Choroid plexus epithelial cell (primary cell): ENCODE data around the gene PINLYP.
"Not testable (repeated sequence)": the region's sequence is repeated elsewhere in the genome, so short reads cannot be mapped to it uniquely, and the experiment has no call there.

Experiments used
- DNase-seq: peaks from one replicate; pipeline ENCODE4 v3.0.0-alpha.2; 2010; ENCODE audit warnings: low read depth
- H3K4me3 ChIP-seq: 2 replicates; pipeline ENCODE4 v1.5.1; 2011; ENCODE audit warnings: low read depth, mild to moderate bottlenecking, control low read depth, low read length, moderate library complexity
- CTCF ChIP-seq: conservative IDR thresholded peaks from 2 replicates; pipeline ENCODE4 v1.5.1; 2011; ENCODE audit warnings: low read depth, mild to moderate bottlenecking, control low read depth, inconsistent platforms, low read length, moderate library complexity

The PINLYP gene

GRCh38 chr19:43541920-43542650 is 33.5 kb upstream of the PINLYP start:
- no peak for DNase-seq

GRCh38 chr19:43544077-43544476 is 31.5 kb upstream of the PINLYP start:
- no peak for DNase-seq
- no peak for TF ChIP-seq CTCF
- H3K4me3 ChIP-seq, result no peak overlapping the region

More at GRCh38 chr19:43541920-43542650, 33.5 kb upstream of the PINLYP start:
- no peak for TF ChIP-seq CTCF
- no peak overlapping the region for H3K4me3 ChIP-seq

- H3K4me3 ChIP-seq, result no peak overlapping the region
- no peak for TF ChIP-seq CTCF
- no peak for DNase-seq
Measured at GRCh38 chr19:43545276-43545675, 30.3 kb upstream of the PINLYP start.

- no peak for TF ChIP-seq CTCF
- H3K4me3 ChIP-seq, result no peak overlapping the region
- DNase-seq, result no peak
Measured at GRCh38 chr19:43545981-43546380, 29.6 kb upstream of the PINLYP start.

- no peak overlapping the region for H3K4me3 ChIP-seq
- no peak for TF ChIP-seq CTCF
- no peak for DNase-seq
Measured at GRCh38 chr19:43546581-43546980, 29.0 kb upstream of the PINLYP start.

- not testable (repeated sequence) for DNase-seq, H3K4me3 ChIP-seq
Measured at GRCh38 chr19:43547926-43548325, 27.7 kb upstream of the PINLYP start.

- TF ChIP-seq CTCF, result no peak
- H3K4me3 ChIP-seq, result no peak overlapping the region
- no peak for DNase-seq
Measured at GRCh38 chr19:43548706-43549105, 26.9 kb upstream of the PINLYP start.
